ENCODE measurements around the gene RIPK3.

RIPK3 gene

GRCh38 chr14:24363401-24363800, 23.6 kb upstream of the RIPK3 start:
- no peak for TF ChIP-seq POLR2AphosphoS5 (IDR thresholded peaks at IDR 0.05; ENCODE audit: low read depth, low read length)
- no peak for TF ChIP-seq TAF1 (IDR thresholded peaks at IDR 0.05; ENCODE audit: borderline replicate concordance, insufficient read depth, low read length)
- TF ChIP-seq FOXP2 (optimal IDR thresholded peaks at IDR 0.05; ENCODE audit: borderline replicate concordance, extremely low read depth, extremely low read length, insufficient read depth): no peak
- no peak for TF ChIP-seq REST (IDR thresholded peaks at IDR 0.05; ENCODE audit: insufficient read depth in 1 of 2, low read depth in 2 of 2, low read length in 2 of 2)
- no peak for TF ChIP-seq SIN3A (IDR thresholded peaks at IDR 0.05; ENCODE audit: borderline replicate concordance, insufficient read depth, low read length)

GRCh38 chr14:24362241-24362960, 22.6 kb upstream of the RIPK3 start:
- TF ChIP-seq REST (IDR thresholded peaks at IDR 0.05; ENCODE audit: insufficient read depth in 1 of 2, low read depth in 2 of 2, low read length in 2 of 2) (no peak), FOXP2 (optimal IDR thresholded peaks at IDR 0.05; ENCODE audit: borderline replicate concordance, extremely low read depth, extremely low read length, insufficient read depth) (no peak), TAF1 (IDR thresholded peaks at IDR 0.05; ENCODE audit: borderline replicate concordance, insufficient read depth, low read length) (no peak), SIN3A (IDR thresholded peaks at IDR 0.05; ENCODE audit: borderline replicate concordance, insufficient read depth, low read length) (no peak)

- no peak for TF ChIP-seq POLR2AphosphoS5 (IDR thresholded peaks at IDR 0.05; ENCODE audit: low read depth, low read length)
- TF ChIP-seq TAF1 (IDR thresholded peaks at IDR 0.05; ENCODE audit: borderline replicate concordance, insufficient read depth, low read length): no peak
- no peak for TF ChIP-seq FOXP2 (optimal IDR thresholded peaks at IDR 0.05; ENCODE audit: borderline replicate concordance, extremely low read depth, extremely low read length, insufficient read depth)
- no peak for TF ChIP-seq SIN3A (IDR thresholded peaks at IDR 0.05; ENCODE audit: borderline replicate concordance, insufficient read depth, low read length)
- no peak for TF ChIP-seq REST (IDR thresholded peaks at IDR 0.05; ENCODE audit: insufficient read depth in 1 of 2, low read depth in 2 of 2, low read length in 2 of 2)
Observed at GRCh38 chr14:24361326-24361725, 21.5 kb upstream of the RIPK3 start.

GRCh38 chr14:24360281-24360680, 20.5 kb upstream of the RIPK3 start:
- TF ChIP-seq REST (IDR thresholded peaks at IDR 0.05; ENCODE audit: insufficient read depth in 1 of 2, low read depth in 2 of 2, low read length in 2 of 2): no peak
- TF ChIP-seq TAF1 (IDR thresholded peaks at IDR 0.05; ENCODE audit: borderline replicate concordance, insufficient read depth, low read length): no peak
- no peak for TF ChIP-seq FOXP2 (optimal IDR thresholded peaks at IDR 0.05; ENCODE audit: borderline replicate concordance, extremely low read depth, extremely low read length, insufficient read depth)
- TF ChIP-seq SIN3A (IDR thresholded peaks at IDR 0.05; ENCODE audit: borderline replicate concordance, insufficient read depth, low read length): no peak
